DOHH2 (cell line): ENCODE data around the gene GDNF.

Experiments
- H3F3A ChIP-seq: fragments of 200-600 bp; sonication (generic), shearing (Covaris generic); 2 replicates; pipeline ENCODE4 v1.6.0; 2016; ENCODE audit warnings: antibody characterized with exemption, mild to moderate bottlenecking; ENCODE audit not compliant: control insufficient read depth, insufficient read depth
- H3K27ac ChIP-seq: fragments of 200-600 bp; sonication (generic); 2 replicates; pipeline ENCODE4 v1.5.1; 2014; ENCODE audit warnings: low read depth, mild to moderate bottlenecking, low read length, moderate library complexity
- H3K27me3 ChIP-seq: fragments of 200-600 bp; sonication (generic); 2 replicates; pipeline ENCODE4 v1.6.1; 2014; ENCODE audit warnings: mild to moderate bottlenecking, low read length, mixed read lengths; ENCODE audit not compliant: control insufficient read depth
- H3K36me3 ChIP-seq: fragments of 200-600 bp; sonication (generic); 2 replicates; pipeline ENCODE4 v1.6.1; 2014; ENCODE audit warnings: mild to moderate bottlenecking, low read length, moderate library complexity, mixed read lengths; ENCODE audit not compliant: control insufficient read depth
- H3K4me1 ChIP-seq: fragments of 200-600 bp; sonication (generic); 2 replicates; pipeline ENCODE4 v1.6.1; 2014; ENCODE audit warnings: mild to moderate bottlenecking, low read length, mixed read lengths; ENCODE audit not compliant: control insufficient read depth
- H3K4me2 ChIP-seq: fragments of 200-600 bp; sonication (generic); 2 replicates; pipeline ENCODE4 v1.6.0; 2014; ENCODE audit warnings: mild to moderate bottlenecking, low read length, moderate library complexity
- H3K4me3 ChIP-seq: fragments of 200-600 bp; sonication (generic); 2 replicates; pipeline ENCODE4 v1.5.1; 2014; ENCODE audit warnings: mild to moderate bottlenecking, low read length, mixed read lengths
- H3K79me2 ChIP-seq: fragments of 200-600 bp; sonication (generic); 2 replicates; pipeline ENCODE4 v1.6.1; 2014; ENCODE audit warnings: mild to moderate bottlenecking, low read length, mixed read lengths; ENCODE audit not compliant: control insufficient read depth
- H3K9me2 ChIP-seq: fragments of 200-600 bp; sonication (generic); replicated peaks from 2 replicates; pipeline ENCODE4 v1.6.1; 2014; ENCODE audit warnings: mild to moderate bottlenecking, low read length, mixed read lengths; ENCODE audit not compliant: control insufficient read depth
- H3K9me3 ChIP-seq: fragments of 200-600 bp; sonication (generic); 2 replicates; pipeline ENCODE4 v1.6.1; 2014; ENCODE audit warnings: antibody characterized with exemption, low read length, mixed read lengths; ENCODE audit not compliant: control insufficient read depth, insufficient read depth
- H4K20me1 ChIP-seq: fragments of 200-600 bp; sonication (generic); 2 replicates; pipeline ENCODE4 v1.6.0; 2014; ENCODE audit warnings: low read depth, mild to moderate bottlenecking, antibody characterized with exemption, low read length, moderate library complexity; ENCODE audit not compliant: control insufficient read depth, insufficient read depth
- EZH2phosphoT487 ChIP-seq: fragments of 200-600 bp; sonication (generic); IDR thresholded peaks from 2 replicates; pipeline ENCODE4 v1.6.1; 2017; ENCODE audit warnings: borderline replicate concordance, mild to moderate bottlenecking, antibody characterized with exemption, low read length, moderate library complexity, mixed read lengths
- TF ChIP-seq, protein P1 (sequence below): fragments of 200-600 bp; sonication (generic); IDR thresholded peaks from one replicate; pipeline ENCODE4 v1.5.1; 2014; ENCODE audit warnings: antibody characterized with exemption, mild to moderate bottlenecking, low read depth, low read length; ENCODE audit not compliant: poor library complexity, severe bottlenecking

Gene GDNF

DNA sequence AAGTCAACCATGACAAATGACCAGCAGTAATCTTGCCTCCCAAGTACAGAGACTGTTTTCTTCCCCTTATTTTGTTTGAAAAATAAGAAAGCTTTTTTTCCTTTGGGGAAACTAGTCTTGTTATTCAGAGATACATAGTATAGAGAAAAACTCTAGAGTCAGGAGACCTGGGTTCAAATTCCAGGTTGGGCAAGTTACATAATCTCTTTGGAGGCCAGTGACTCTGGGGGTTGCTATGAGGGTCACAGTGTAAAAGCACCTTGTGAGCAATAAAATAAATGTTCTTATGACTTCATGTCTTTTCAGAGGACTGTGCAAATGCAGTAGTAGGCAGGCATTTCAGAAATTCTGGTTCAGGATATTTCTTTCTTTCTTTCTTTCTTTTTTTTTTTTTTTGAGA is 71.5 kb downstream of the GDNF start:
- Histone ChIP-seq H3K9me3 (peaks cover 6% of the 10 kb centered on the region; the same call in 1 of the 2 replicates), H3K4me2 (no peak overlapping the region), H3K4me3 (no peak overlapping the region), H3K27me3 (no peaks in the 10 kb centered on the region), H3K27ac (no peak overlapping the region), H3K9me2 (no peaks in the 10 kb centered on the region), H4K20me1 (no peaks in the 10 kb centered on the region), H3K79me2 (no peaks in the 10 kb centered on the region), H3F3A (no peaks in the 10 kb centered on the region), H3K36me3 (no peaks in the 10 kb centered on the region), H3K4me1 (no peaks in the 10 kb centered on the region)
- TF ChIP-seq, protein P1, sequence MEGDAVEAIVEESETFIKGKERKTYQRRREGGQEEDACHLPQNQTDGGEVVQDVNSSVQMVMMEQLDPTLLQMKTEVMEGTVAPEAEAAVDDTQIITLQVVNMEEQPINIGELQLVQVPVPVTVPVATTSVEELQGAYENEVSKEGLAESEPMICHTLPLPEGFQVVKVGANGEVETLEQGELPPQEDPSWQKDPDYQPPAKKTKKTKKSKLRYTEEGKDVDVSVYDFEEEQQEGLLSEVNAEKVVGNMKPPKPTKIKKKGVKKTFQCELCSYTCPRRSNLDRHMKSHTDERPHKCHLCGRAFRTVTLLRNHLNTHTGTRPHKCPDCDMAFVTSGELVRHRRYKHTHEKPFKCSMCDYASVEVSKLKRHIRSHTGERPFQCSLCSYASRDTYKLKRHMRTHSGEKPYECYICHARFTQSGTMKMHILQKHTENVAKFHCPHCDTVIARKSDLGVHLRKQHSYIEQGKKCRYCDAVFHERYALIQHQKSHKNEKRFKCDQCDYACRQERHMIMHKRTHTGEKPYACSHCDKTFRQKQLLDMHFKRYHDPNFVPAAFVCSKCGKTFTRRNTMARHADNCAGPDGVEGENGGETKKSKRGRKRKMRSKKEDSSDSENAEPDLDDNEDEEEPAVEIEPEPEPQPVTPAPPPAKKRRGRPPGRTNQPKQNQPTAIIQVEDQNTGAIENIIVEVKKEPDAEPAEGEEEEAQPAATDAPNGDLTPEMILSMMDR = no peak
- TF ChIP-seq EZH2phosphoT487 = no peak

DNA sequence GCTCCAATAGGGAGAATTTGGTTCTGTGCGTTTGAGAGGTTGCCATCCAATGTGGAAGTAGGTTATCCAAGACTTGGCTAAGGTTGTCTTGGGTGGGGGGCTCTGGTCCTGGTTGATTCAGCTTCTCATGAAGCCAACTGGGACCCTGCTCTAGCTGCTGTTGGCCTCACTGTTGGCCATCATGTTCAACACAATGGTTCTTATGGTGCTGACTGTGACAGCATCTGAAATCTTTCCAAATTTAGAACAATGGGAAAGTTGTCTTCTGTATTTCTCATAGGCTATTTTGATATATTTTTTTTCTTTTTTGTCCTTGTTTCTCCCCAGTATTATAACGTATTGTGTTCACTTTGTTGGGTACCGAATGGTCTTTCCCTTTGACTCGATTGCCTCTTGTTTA is 71.9 kb downstream of the GDNF start:
- Histone ChIP-seq H3K4me3 (no peak overlapping the region), H3K4me1 (no peaks in the 10 kb centered on the region), H3K27me3 (no peaks in the 10 kb centered on the region), H3K9me2 (no peaks in the 10 kb centered on the region), H3K36me3 (no peaks in the 10 kb centered on the region), H3K9me3 (peaks cover 3% of the 10 kb centered on the region; the same call in 1 of the 2 replicates), H3K4me2 (no peak overlapping the region), H3F3A (no peaks in the 10 kb centered on the region), H3K79me2 (no peaks in the 10 kb centered on the region), H3K27ac (no peak overlapping the region), H4K20me1 (no peaks in the 10 kb centered on the region)
- TF ChIP-seq EZH2phosphoT487 = no peak
- TF ChIP-seq, protein P1 = no peak

DNA sequence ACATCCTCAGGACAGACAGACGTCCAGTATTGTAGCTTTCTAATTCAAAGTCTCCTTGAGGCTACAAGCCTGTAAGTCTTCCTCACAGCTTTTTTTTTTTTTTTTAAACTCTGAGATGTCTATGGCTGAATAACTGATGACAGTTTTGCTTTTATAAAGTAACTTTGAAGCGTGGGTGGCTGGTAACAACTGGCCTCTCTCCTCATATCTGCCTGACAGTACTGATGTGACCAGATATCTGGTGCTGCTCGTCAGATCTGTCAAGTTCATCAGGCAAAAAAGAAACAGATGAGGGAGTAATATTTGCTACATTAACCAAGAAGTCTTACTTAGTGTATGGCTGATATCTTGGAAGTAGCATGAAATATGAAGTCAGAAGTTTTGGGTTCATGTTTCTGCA is 72.6 kb downstream of the GDNF start:
- no peaks in the 10 kb centered on the region for H4K20me1 ChIP-seq
- no peaks in the 10 kb centered on the region for H3K79me2 ChIP-seq
- H3K27me3 ChIP-seq = no peaks in the 10 kb centered on the region
- no peaks in the 10 kb centered on the region for H3K9me2 ChIP-seq
- H3K36me3 ChIP-seq = no peaks in the 10 kb centered on the region
- no peaks in the 10 kb centered on the region for H3F3A ChIP-seq
- H3K4me2 ChIP-seq = no peak overlapping the region
- TF ChIP-seq EZH2phosphoT487 = no peak
- TF ChIP-seq, protein P1 = no peak
- H3K4me3 ChIP-seq = no peak overlapping the region
- H3K27ac ChIP-seq = no peak overlapping the region
- no peaks in the 10 kb centered on the region for H3K9me3 ChIP-seq
- H3K4me1 ChIP-seq = no peaks in the 10 kb centered on the region
